Kidney (tissue), 14 donors: Measurements from ENCODE around the gene CAMK1D. TPM values are rescaled to one million over a fixed set of nuclear protein-coding genes. Genes with fewer than 3 reads are reported as not detected.

Experiments
- DNase-seq, 5 donors: peaks; one replicate each; pipeline ENCODE4 v3.0.0-alpha.2; 2013 to 2020
- FAIRE-seq: peaks from 2 replicates; lab custom pipeline; 2012; peaks lifted over from hg19 to GRCh38; lab: Jason Lieb, UNC
- H3K27ac ChIP-seq, 2 donors: one replicate each; pipeline ENCODE4 v1.7.0; 2013; ENCODE audit warnings: low read depth in 2 of 2, low read length in 2 of 2, inconsistent platforms in 1 of 2
- H3K27me3 ChIP-seq: one replicate; pipeline ENCODE4 v1.7.1; 2013; ENCODE audit warnings: low read length, inconsistent platforms; ENCODE audit not compliant: control insufficient read depth, insufficient read depth
- H3K36me3 ChIP-seq, 3 donors: one replicate each; pipeline versions ENCODE4 v1.7.0 to v1.7.1; 2013; ENCODE audit warnings: low read length in 3 of 3, control low read depth in 1 of 3, inconsistent platforms in 1 of 3; ENCODE audit not compliant: insufficient read depth in 3 of 3, control insufficient read depth in 2 of 3
- H3K4me1 ChIP-seq, 3 donors: one replicate each; pipeline versions ENCODE4 v1.7.0 to v1.7.1; 2013; ENCODE audit warnings: low read length in 3 of 3, inconsistent platforms in 1 of 3, low read depth in 1 of 3; ENCODE audit not compliant: control insufficient read depth in 2 of 3, insufficient read depth in 2 of 3
- H3K4me3 ChIP-seq, 3 donors: one replicate each; pipeline versions ENCODE4 v1.7.0 to v1.8.1; 2013; ENCODE audit warnings: low read length in 3 of 3, control low read depth in 1 of 3, inconsistent platforms in 1 of 3
- H3K9ac ChIP-seq, 3 donors: one replicate each; pipeline versions ENCODE4 v1.7.0 to v1.7.1; 2013; ENCODE audit warnings: low read length in 3 of 3, control low read depth in 1 of 3, inconsistent platforms in 1 of 3
- H3K9me3 ChIP-seq, 3 donors: one replicate each; pipeline versions ENCODE4 v1.7.0 to v1.7.1; 2013; ENCODE audit warnings: low read length in 3 of 3, control low read depth in 1 of 3, inconsistent platforms in 1 of 3; ENCODE audit not compliant: control insufficient read depth in 2 of 3, insufficient read depth in 1 of 3
- intact Hi-C: fragments of 100-400 bp; cut with DNase I; formaldehyde crosslinking; loops from one replicate; pipeline ENCODE4 v1.11.1; 2022
- polyA plus RNA-seq: library from polyadenylated mRNA; stranded (reverse); fragments of 350-450 nt; fragmentation: Illumina TruSeq; extraction: RNeasy Lipid Tissue Mini Kit (QIAGEN cat#74804); gene quantifications from one replicate; pipeline ENCODE4 v1.2.3, GENCODE V29; 2014; ENCODE audit warnings: low read depth, low replicate concordance; ENCODE audit not compliant: insufficient read depth
- total RNA-seq: library from RNA; stranded (reverse); fragmentation: NEBNext Ultra II Directional; extraction: Animal tissue kit (Norgen Biotek cat#: 25700); gene quantifications from one replicate; pipeline ENCODE4 v1.2.1, GENCODE V29; 2021
- TF ChIP-seq, protein P1 (sequence below): IDR thresholded peaks from 3 replicates; pipeline ENCODE4 v1.5.1; 2012; ENCODE audit warnings: mild to moderate bottlenecking, moderate library complexity, borderline replicate concordance; ENCODE audit not compliant: insufficient read depth; ENCODE audit errors: extremely low read depth
- donor health status: control.
- donor health status: control.
- donor health status: control.
- donor health status: control.
- donor health status: control.
- donor health status: DM: yes; HTN: yes; CAD: no.
- donor health status: Normal renal cell carcinoma (clear cell type).

The CAMK1D gene
- total and polyA plus RNA-seq, 2 donors from 2014 or later = 1.1 to 13.7 TPM

DNA sequence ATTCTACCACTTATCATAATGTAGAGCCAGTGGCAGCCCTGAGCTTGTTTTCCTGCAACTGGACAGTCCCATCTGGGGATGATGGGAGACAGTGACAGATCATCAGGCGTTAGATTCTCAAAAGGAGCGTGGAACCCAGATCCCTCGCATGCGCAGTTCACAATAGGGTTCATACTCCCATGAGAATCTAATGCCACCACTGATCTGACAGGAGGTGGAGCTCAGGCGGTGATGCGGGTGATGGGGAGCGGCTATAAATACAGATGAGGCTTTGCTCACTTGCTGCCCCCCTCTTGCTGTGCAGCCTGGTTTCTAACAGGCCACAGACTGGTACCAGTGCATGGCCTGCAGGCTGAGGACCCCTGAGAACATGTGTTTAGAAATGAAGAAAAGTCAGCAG is 260.1 kb downstream of the CAMK1D start:
- Histone ChIP-seq H3K4me1 (peaks cover 0 to 10% (median 5%) of the 10 kb centered on the region in 3 donors), H3K4me3 (no peak overlapping the region), H3K9ac (no peak overlapping the region), H3K27me3 (no peaks in the 10 kb centered on the region), H3K9me3 (no peaks in the 10 kb centered on the region), H3K36me3 (no peaks in the 10 kb centered on the region), H3K27ac (no peak overlapping the region)
- FAIRE-seq (no peak), DNase-seq (no peak)
- intact Hi-C loops = no loop called here
- TF ChIP-seq, protein P1, sequence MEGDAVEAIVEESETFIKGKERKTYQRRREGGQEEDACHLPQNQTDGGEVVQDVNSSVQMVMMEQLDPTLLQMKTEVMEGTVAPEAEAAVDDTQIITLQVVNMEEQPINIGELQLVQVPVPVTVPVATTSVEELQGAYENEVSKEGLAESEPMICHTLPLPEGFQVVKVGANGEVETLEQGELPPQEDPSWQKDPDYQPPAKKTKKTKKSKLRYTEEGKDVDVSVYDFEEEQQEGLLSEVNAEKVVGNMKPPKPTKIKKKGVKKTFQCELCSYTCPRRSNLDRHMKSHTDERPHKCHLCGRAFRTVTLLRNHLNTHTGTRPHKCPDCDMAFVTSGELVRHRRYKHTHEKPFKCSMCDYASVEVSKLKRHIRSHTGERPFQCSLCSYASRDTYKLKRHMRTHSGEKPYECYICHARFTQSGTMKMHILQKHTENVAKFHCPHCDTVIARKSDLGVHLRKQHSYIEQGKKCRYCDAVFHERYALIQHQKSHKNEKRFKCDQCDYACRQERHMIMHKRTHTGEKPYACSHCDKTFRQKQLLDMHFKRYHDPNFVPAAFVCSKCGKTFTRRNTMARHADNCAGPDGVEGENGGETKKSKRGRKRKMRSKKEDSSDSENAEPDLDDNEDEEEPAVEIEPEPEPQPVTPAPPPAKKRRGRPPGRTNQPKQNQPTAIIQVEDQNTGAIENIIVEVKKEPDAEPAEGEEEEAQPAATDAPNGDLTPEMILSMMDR = no peak

DNA sequence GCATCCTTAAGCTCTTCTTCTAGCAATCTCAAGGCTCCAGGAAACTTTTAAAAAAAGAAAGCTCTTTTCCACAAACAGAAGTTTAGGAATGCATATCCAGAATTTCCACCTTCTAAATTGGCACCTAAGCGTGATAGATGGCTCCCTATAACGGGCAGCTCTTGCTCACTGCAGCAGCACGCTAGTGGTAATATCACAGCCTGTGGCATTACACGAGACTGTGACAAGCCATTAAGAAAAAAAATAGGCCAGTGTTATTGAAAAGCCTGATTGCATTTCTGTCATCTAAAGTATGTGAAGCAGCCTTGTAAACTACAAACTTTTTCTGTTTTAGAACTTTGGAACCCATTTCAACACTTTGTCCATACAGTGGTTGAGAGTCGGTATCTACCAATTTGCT is 263.8 kb downstream of the CAMK1D start:
- H3K4me1 ChIP-seq = no peaks in the 10 kb centered on the region
- no peak overlapping the region for H3K27ac ChIP-seq
- no peak overlapping the region for H3K9ac ChIP-seq
- peak in 2 of 5 donors; percentile 25 to 41 for DNase-seq
- no peaks in the 10 kb centered on the region for H3K27me3 ChIP-seq
- TF ChIP-seq, protein P1 = no peak
- intact Hi-C loops = no loop called here
- no peaks in the 10 kb centered on the region for H3K36me3 ChIP-seq
- H3K9me3 ChIP-seq = no peaks in the 10 kb centered on the region
- peak overlapping the region in 2 of 3 donors; percentile 5 to 15 for H3K4me3 ChIP-seq
- FAIRE-seq = no peak

- Histone ChIP-seq H3K27me3 (no peaks in the 10 kb centered on the region), H3K27ac (no peak overlapping the region), H3K4me1 (no peaks in the 10 kb centered on the region), H3K4me3 (no peak overlapping the region), H3K9me3 (no peaks in the 10 kb centered on the region), H3K36me3 (no peaks in the 10 kb centered on the region), H3K9ac (no peak overlapping the region)
- intact Hi-C loops = no loop called here
- FAIRE-seq (no peak), DNase-seq (no peak)
- TF ChIP-seq, protein P1 = no peak
These were observed 265.0 kb downstream of the CAMK1D start for GRCh38 chr10:12614177-12614995.
